Caco-2 (cell line): Measurements from ENCODE around the gene CACNA2D2. TPM values are rescaled to one million over a fixed set of nuclear protein-coding genes. Genes with fewer than 3 reads are reported as not detected.

Source experiments
- BruUV-seq: library from RNA; stranded (reverse); fragments of 400-500 nt; replicated peaks from 2 replicates; lab custom pipeline; 2021; lab: Mats Ljungman, UMichigan
- CTCF ChIA-PET: fragments of 300-600 bp; sonication (Branson Sonifier 250); formaldehyde crosslinking; loops from one replicate; lab custom pipeline; 2022; ENCODE audit warnings: antibody characterized with exemption; lab: Charles Lee
- POLR2A ChIA-PET: fragments of 300-600 bp; sonication (Branson Sonifier 250); formaldehyde crosslinking; loops from one replicate; lab custom pipeline; 2022; ENCODE audit warnings: antibody characterized with exemption; lab: Charles Lee
- DNase-seq, 2 experiments: peaks; one replicate each; pipeline versions ENCODE4 v3.0.0 to v3.0.0-alpha.2; 2020 to 2022
- H3K27me3 ChIP-seq: replicated peaks from 2 replicates; pipeline ENCODE4 v1.6.0; 2011; ENCODE audit warnings: low read length; ENCODE audit not compliant: control insufficient read depth, insufficient read depth
- H3K36me3 ChIP-seq: 2 replicates; pipeline ENCODE4 v1.5.1; 2011; ENCODE audit warnings: low read length; ENCODE audit not compliant: control insufficient read depth, insufficient read depth
- H3K4me1 ChIP-seq: fragments of 250-450 bp; sonication (Bioruptor Pico); 2 replicates; pipeline ENCODE4 v1.5.1; 2020; ENCODE audit warnings: mild to moderate bottlenecking
- H3K4me3 ChIP-seq: 2 replicates; pipeline ENCODE4 v1.5.1; 2011; ENCODE audit warnings: low read depth, mild to moderate bottlenecking, control low read depth, low read length
- H3K9me3 ChIP-seq: fragments of 250-450 bp; sonication (Bioruptor Pico); 2 replicates; pipeline ENCODE4 v1.5.1; 2020; ENCODE audit warnings: mild to moderate bottlenecking, moderate library complexity
- H3K27ac Mint-ChIP-seq: one replicate; pipeline ENCODE4 v1.8.0; 2022; ENCODE audit warnings: mixed read lengths; ENCODE audit not compliant: unreplicated experiment
- H3K27me3 Mint-ChIP-seq: one replicate; pipeline ENCODE4 v1.8.0; 2022; ENCODE audit warnings: mixed read lengths; ENCODE audit not compliant: insufficient read depth, unreplicated experiment
- H3K36me3 Mint-ChIP-seq: one replicate; pipeline ENCODE4 v1.8.0; 2022; ENCODE audit warnings: mild to moderate bottlenecking, mixed read lengths; ENCODE audit not compliant: insufficient read depth, unreplicated experiment
- H3K4me1 Mint-ChIP-seq: one replicate; pipeline ENCODE4 v1.8.0; 2022; ENCODE audit warnings: low read depth, mixed read lengths; ENCODE audit not compliant: unreplicated experiment
- H3K4me3 Mint-ChIP-seq: one replicate; pipeline ENCODE4 v1.8.0; 2022; ENCODE audit warnings: mild to moderate bottlenecking, moderate library complexity, mixed read lengths; ENCODE audit not compliant: unreplicated experiment
- H3K9me3 Mint-ChIP-seq: one replicate; pipeline ENCODE4 v1.8.0; 2022; ENCODE audit warnings: mixed read lengths; ENCODE audit not compliant: unreplicated experiment
- intact Hi-C: fragments of 100-400 bp; cut with micrococcal nuclease; formaldehyde crosslinking; loops from one replicate; pipeline ENCODE4 v1.10.0; 2022; ENCODE audit not compliant: unreplicated experiment
- total RNA-seq: library from RNA; stranded (reverse); gene quantifications from 2 replicates; pipeline ENCODE4 v1.2.3, GENCODE V29; 2022
- TF ChIP-seq, protein P1 (sequence below), 2 experiments: fragments of 200-600 bp in 1 of 2; IDR thresholded peaks; 1 replicate in 1 of 2; 2 replicates in 1 of 2; pipeline versions ENCODE4 v1.5.1 to v1.8.0; 2011 to 2022; ENCODE audit warnings: antibody characterized with exemption in 1 of 2, control low read depth in 1 of 2, inconsistent platforms in 1 of 2, low read depth in 1 of 2, low read length in 1 of 2, mild to moderate bottlenecking in 1 of 2, moderate library complexity in 1 of 2; ENCODE audit not compliant: insufficient read depth in 1 of 2, severe bottlenecking in 1 of 2, unreplicated experiment in 1 of 2

Gene CACNA2D2
- total RNA-seq, 1 experiment from 2014 or later = 0.25 TPM

DNA sequence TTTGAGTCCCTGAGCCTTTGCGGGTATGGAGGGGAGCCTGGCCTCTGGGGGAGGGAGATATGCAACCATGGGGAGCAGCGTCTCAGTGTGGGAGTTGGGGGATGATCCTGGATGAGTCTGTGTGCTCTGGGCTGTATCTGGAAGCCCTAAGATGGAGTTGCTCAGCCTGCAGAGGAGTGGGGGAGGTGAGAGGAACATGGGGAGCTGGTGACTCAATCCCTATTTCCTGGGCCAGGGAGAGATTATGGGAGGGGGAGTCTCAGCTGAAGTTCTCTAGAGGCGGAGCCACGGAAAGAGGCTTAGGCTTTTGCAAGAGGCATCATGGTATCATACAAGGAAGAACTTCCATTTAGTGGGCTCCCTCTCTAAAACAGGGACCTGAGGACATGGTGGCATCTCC is 84.6 kb downstream of the CACNA2D2 start:
- no peaks in the 10 kb centered on the region for H3K9me3 ChIP-seq
- no peaks in the 10 kb centered on the region for H3K36me3 Mint-ChIP-seq
- BruUV-seq = no TSS peak
- TF ChIP-seq, protein P1, sequence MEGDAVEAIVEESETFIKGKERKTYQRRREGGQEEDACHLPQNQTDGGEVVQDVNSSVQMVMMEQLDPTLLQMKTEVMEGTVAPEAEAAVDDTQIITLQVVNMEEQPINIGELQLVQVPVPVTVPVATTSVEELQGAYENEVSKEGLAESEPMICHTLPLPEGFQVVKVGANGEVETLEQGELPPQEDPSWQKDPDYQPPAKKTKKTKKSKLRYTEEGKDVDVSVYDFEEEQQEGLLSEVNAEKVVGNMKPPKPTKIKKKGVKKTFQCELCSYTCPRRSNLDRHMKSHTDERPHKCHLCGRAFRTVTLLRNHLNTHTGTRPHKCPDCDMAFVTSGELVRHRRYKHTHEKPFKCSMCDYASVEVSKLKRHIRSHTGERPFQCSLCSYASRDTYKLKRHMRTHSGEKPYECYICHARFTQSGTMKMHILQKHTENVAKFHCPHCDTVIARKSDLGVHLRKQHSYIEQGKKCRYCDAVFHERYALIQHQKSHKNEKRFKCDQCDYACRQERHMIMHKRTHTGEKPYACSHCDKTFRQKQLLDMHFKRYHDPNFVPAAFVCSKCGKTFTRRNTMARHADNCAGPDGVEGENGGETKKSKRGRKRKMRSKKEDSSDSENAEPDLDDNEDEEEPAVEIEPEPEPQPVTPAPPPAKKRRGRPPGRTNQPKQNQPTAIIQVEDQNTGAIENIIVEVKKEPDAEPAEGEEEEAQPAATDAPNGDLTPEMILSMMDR (IDR thresholded peaks at IDR 0.05; ENCODE audit: insufficient read depth in 1 of 2, low read depth in 1 of 2, low read length in 1 of 2, severe bottlenecking in 1 of 2, unreplicated experiment in 1 of 2) = no peak
- H3K27ac Mint-ChIP-seq = no peak overlapping the region
- DNase-seq = no peak
- H3K9me3 Mint-ChIP-seq = no peaks in the 10 kb centered on the region
- intact Hi-C loops = no loop called here
- POLR2A ChIA-PET = no interaction called here
- CTCF ChIA-PET = no interaction called here
- no peak overlapping the region for H3K4me3 Mint-ChIP-seq
- H3K4me1 ChIP-seq = no peaks in the 10 kb centered on the region
- H3K4me3 ChIP-seq = no peak overlapping the region
- H3K27me3 ChIP-seq = no peaks in the 10 kb centered on the region; the same call in none of the 2 replicates
- H3K36me3 ChIP-seq = no peaks in the 10 kb centered on the region
- H3K4me1 Mint-ChIP-seq = no peaks in the 10 kb centered on the region
- H3K27me3 Mint-ChIP-seq = peaks cover 4% of the 10 kb centered on the region

DNA sequence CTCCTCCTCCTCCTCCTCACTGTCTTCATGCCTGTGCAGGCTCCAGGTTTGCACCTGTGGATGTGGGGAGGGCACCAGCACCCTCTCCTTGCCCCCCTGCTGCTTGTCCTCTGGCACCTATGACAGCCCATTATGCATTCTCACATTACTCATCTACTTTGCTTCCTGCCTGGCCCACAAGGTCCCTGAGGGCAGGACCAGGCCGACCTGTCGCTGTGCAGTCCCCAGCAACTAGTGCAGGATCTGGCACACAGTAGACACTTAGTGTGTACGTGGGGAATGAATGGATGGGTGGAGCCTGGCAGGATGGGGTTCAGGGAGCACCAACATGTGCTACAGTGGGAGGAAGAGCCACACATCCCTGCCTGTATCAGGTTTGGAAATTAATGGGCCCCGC is 85.8 kb downstream of the CACNA2D2 start:
- H3K27ac Mint-ChIP-seq = no peak overlapping the region
- H3K4me1 ChIP-seq = no peaks in the 10 kb centered on the region
- H3K4me1 Mint-ChIP-seq = no peaks in the 10 kb centered on the region
- TF ChIP-seq, protein P1 (IDR thresholded peaks at IDR 0.05; ENCODE audit: insufficient read depth in 1 of 2, low read depth in 1 of 2, low read length in 1 of 2, severe bottlenecking in 1 of 2, unreplicated experiment in 1 of 2) = no peak
- no peaks in the 10 kb centered on the region for H3K36me3 ChIP-seq
- intact Hi-C loops = no loop called here
- no peaks in the 10 kb centered on the region for H3K9me3 ChIP-seq
- no peaks in the 10 kb centered on the region for H3K36me3 Mint-ChIP-seq
- H3K4me3 Mint-ChIP-seq = no peak overlapping the region
- H3K4me3 ChIP-seq = no peak overlapping the region
- H3K27me3 Mint-ChIP-seq = peaks cover 9% of the 10 kb centered on the region
- BruUV-seq = no TSS peak
- H3K27me3 ChIP-seq = no peaks in the 10 kb centered on the region; the same call in none of the 2 replicates
- ChIA-PET CTCF (no interaction called here), POLR2A (no interaction called here)
- no peaks in the 10 kb centered on the region for H3K9me3 Mint-ChIP-seq
- no peak for DNase-seq

DNA sequence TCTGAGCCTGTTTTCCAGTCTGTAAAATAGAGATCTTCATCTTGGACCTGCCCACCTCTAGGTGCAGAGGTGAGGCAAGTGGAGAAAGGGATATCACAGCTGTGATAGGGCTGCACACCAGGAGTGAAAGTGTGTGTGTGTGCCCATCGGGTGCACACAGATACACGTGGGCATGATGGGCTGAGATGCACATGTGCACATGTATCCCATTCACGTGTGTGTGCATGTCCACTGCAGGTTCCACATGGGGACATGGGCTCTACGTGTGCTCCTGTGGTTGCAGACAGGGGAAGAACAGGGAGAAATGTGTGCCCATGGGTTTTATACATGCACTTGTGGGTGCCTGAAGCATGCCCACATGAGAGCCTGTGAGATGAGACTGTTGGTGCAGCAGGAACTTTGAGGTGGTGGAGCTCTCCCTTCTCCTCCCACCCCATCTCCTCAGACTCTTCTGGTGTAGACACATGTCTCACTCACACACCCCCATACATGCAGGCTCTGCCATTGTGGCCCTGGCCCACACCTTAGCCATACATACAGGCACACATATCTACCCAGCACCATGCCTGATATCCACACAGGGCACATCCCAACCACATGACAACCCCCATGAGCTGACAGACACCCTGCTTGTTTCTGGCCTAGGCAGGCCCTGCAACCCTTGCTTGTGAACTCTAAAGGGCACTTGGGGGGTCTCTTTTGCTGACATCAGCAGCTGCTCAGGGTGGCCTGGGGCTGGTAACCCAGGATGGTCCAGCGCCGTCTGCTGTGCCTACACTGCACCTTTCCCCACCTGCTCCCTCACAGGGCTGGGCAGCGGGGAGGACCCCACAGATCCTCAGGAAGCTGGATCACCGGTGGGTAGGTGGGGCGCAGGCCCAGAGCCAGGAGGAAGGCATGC is 86.4 kb downstream of the CACNA2D2 start:
- H3K27ac Mint-ChIP-seq = no peak overlapping the region
- no peaks in the 10 kb centered on the region for H3K36me3 Mint-ChIP-seq
- no peak for DNase-seq
- intact Hi-C loops = no loop called here
- no TSS peak for BruUV-seq
- H3K9me3 ChIP-seq = no peaks in the 10 kb centered on the region
- no peaks in the 10 kb centered on the region; the same call in none of the 2 replicates for H3K27me3 ChIP-seq
- ChIA-PET POLR2A (no interaction called here), CTCF (no interaction called here)
- H3K4me3 Mint-ChIP-seq = no peak overlapping the region
- H3K27me3 Mint-ChIP-seq = peaks cover 9% of the 10 kb centered on the region
- H3K4me1 Mint-ChIP-seq = no peaks in the 10 kb centered on the region
- H3K4me3 ChIP-seq = no peak overlapping the region
- TF ChIP-seq, protein P1 (IDR thresholded peaks at IDR 0.05; ENCODE audit: insufficient read depth in 1 of 2, low read depth in 1 of 2, low read length in 1 of 2, severe bottlenecking in 1 of 2, unreplicated experiment in 1 of 2) = no peak
- H3K4me1 ChIP-seq = no peaks in the 10 kb centered on the region
- no peaks in the 10 kb centered on the region for H3K9me3 Mint-ChIP-seq
- no peaks in the 10 kb centered on the region for H3K36me3 ChIP-seq
